Keratinocyte (primary cell): ENCODE results near the gene PTPN21. TPM values are rescaled to one million over a fixed set of nuclear protein-coding genes. Genes with fewer than 3 reads are reported as not detected.

Experiments
- DNase-seq: peaks from one replicate; pipeline ENCODE4 v3.0.0-alpha.2; 2011; ENCODE audit warnings: low read depth, missing footprints, low spot score
- FAIRE-seq: peaks from 2 replicates; lab custom pipeline; 2011; peaks lifted over from hg19 to GRCh38; lab: Jason Lieb, UNC
- H2AFZ ChIP-seq: 2 replicates; pipeline ENCODE4 v1.6.0; 2012; ENCODE audit warnings: low read length, control low read depth, inconsistent platforms; ENCODE audit not compliant: control insufficient read depth
- H3K27ac ChIP-seq: 2 replicates; pipeline ENCODE4 v1.5.1; 2011; ENCODE audit warnings: low read length; ENCODE audit not compliant: control insufficient read depth, insufficient read depth
- H3K27me3 ChIP-seq: 3 replicates; pipeline ENCODE4 v1.6.0; 2011; ENCODE audit warnings: low read length; ENCODE audit not compliant: control insufficient read depth, insufficient read depth; ENCODE audit errors: extremely low read depth
- H3K36me3 ChIP-seq, 2 experiments: 2 replicates in 1 of 2; 3 replicates in 1 of 2; pipeline ENCODE4 v1.5.1; 2011; ENCODE audit warnings: low read length in 2 of 2, mild to moderate bottlenecking in 1 of 2; ENCODE audit not compliant: control insufficient read depth in 2 of 2, insufficient read depth in 2 of 2; ENCODE audit errors: extremely low read depth in 1 of 2
- H3K4me1 ChIP-seq: 3 replicates; pipeline ENCODE4 v1.5.1; 2011; ENCODE audit warnings: low read length; ENCODE audit not compliant: control insufficient read depth, insufficient read depth; ENCODE audit errors: extremely low read depth
- H3K4me2 ChIP-seq: 3 replicates; pipeline ENCODE4 v1.6.0; 2011; ENCODE audit warnings: low read depth, low read length; ENCODE audit not compliant: control insufficient read depth, insufficient read depth; ENCODE audit errors: extremely low read depth
- H3K4me3 ChIP-seq, 3 experiments: fragments of 200-600 bp in 1 of 3; sonication (generic) in 1 of 3; 2 replicates in 2 of 3; 3 replicates in 1 of 3; pipeline ENCODE4 v1.5.1; 2011 to 2016; ENCODE audit warnings: low read length in 3 of 3, mild to moderate bottlenecking in 3 of 3, control low read depth in 2 of 3, inconsistent platforms in 1 of 3, low read depth in 1 of 3, mixed read lengths in 1 of 3, mixed run types in 1 of 3, moderate library complexity in 1 of 3; ENCODE audit not compliant: control insufficient read depth in 2 of 3, insufficient read depth in 2 of 3; ENCODE audit errors: extremely low read depth in 1 of 3
- H3K79me2 ChIP-seq: 2 replicates; pipeline ENCODE4 v1.6.0; 2012; ENCODE audit warnings: low read length; ENCODE audit not compliant: control insufficient read depth, insufficient read depth
- H3K9ac ChIP-seq: 3 replicates; pipeline ENCODE4 v1.6.0; 2011; ENCODE audit warnings: low read length; ENCODE audit not compliant: control insufficient read depth, insufficient read depth; ENCODE audit errors: extremely low read depth
- H3K9me1 ChIP-seq: 3 replicates; pipeline ENCODE4 v1.6.0; 2011; ENCODE audit warnings: low read length; ENCODE audit not compliant: control insufficient read depth, insufficient read depth; ENCODE audit errors: extremely low read depth
- H3K9me3 ChIP-seq: 2 replicates; pipeline ENCODE4 v1.5.1; 2012; ENCODE audit warnings: low read depth, low read length; ENCODE audit not compliant: control insufficient read depth
- H4K20me1 ChIP-seq: 3 replicates; pipeline ENCODE4 v1.6.0; 2011; ENCODE audit warnings: low read length; ENCODE audit not compliant: control insufficient read depth, insufficient read depth; ENCODE audit errors: extremely low read depth
- CTCF ChIP-seq, 3 experiments: IDR thresholded peaks in 1 of 3; conservative IDR thresholded peaks in 1 of 3; optimal IDR thresholded peaks in 1 of 3; 2 replicates in 2 of 3; 3 replicates in 1 of 3; pipeline versions ENCODE3 to v1.5.1; 2011; ENCODE audit warnings: low read length in 3 of 3, mild to moderate bottlenecking in 3 of 3, moderate library complexity in 2 of 3, control low read depth in 1 of 3, inconsistent platforms in 1 of 3; ENCODE audit not compliant: insufficient read depth in 2 of 3; ENCODE audit errors: extremely low read depth in 1 of 3
- EZH2 ChIP-seq: IDR thresholded peaks from one replicate; pipeline ENCODE4 v1.6.1; 2012; ENCODE audit warnings: inconsistent platforms, mild to moderate bottlenecking, low read length, moderate library complexity
- dilution Hi-C: fragments of 300-500 bp; cut with MboI; formaldehyde crosslinking; loops from one replicate; pipeline ENCODE4 v1.7.0; 2020; ENCODE audit warnings: low sequenced_read_pairs; ENCODE audit not compliant: extremely low pct_ligation_motif_present
- polyA plus RNA-seq, 5 experiments: library from polyadenylated mRNA; depleted of rRNA in 3 of 5; stranded (reverse) in 3 of 5; stranded (forward) in 1 of 5; unstranded in 1 of 5; fragments of >200 nt; gene quantifications; 1 replicate in 1 of 5; 2 replicates in 3 of 5; 3 replicates in 1 of 5; pipeline versions ENCODE4 v1.2.1 to v1.2.3, GENCODE V29; 2011 to 2012; ENCODE audit warnings: missing spikeins in 2 of 5, low read depth in 1 of 5, low replicate concordance in 1 of 5

PTPN21 gene
- polyA plus RNA-seq, 1 donor (not counting 4 experiments of a cell fraction or from before 2014, with no cell fraction given): 7.4 TPM

- H4K20me1 ChIP-seq: no peaks in the 10 kb centered on the region
- peaks cover 9% of the 10 kb centered on the region for H3K4me1 ChIP-seq
- H3K9me3 ChIP-seq: no peaks in the 10 kb centered on the region
- no peak for TF ChIP-seq EZH2
- TF ChIP-seq CTCF (optimal IDR thresholded peaks at IDR 0.05 in 1 of 3, IDR thresholded peaks at IDR 0.05 in 1 of 3, conservative IDR thresholded peaks at IDR 0.05 in 1 of 3; ENCODE audit: extremely low read depth in 1 of 3, insufficient read depth in 2 of 3, low read length in 3 of 3): no peak
- H3K4me2 ChIP-seq: no peak overlapping the region
- no peaks in the 10 kb centered on the region for H3K27me3 ChIP-seq
- H3K9me1 ChIP-seq: no peaks in the 10 kb centered on the region
- no peak overlapping the region for H3K27ac ChIP-seq
- dilution Hi-C loops: no loop called here
- FAIRE-seq: no peak
- H3K79me2 ChIP-seq: peaks cover 45% of the 10 kb centered on the region
- H3K36me3 ChIP-seq: peaks cover 7 to 16% of the 10 kb centered on the region in 2 experiments
- no peak overlapping the region for H3K9ac ChIP-seq
- no peak overlapping the region for H2AFZ ChIP-seq
- no peak overlapping the region for H3K4me3 ChIP-seq
- no peak for DNase-seq
Measured at GRCh38 chr14:88547386-88547780, 7.4 kb downstream of the PTPN21 start.

GRCh38 chr14:88546621-88547385, 8.0 kb downstream of the PTPN21 start:
- H3K4me3 ChIP-seq: no peak overlapping the region
- no peaks in the 10 kb centered on the region for H3K9me1 ChIP-seq
- no peak for DNase-seq
- no peak overlapping the region for H3K9ac ChIP-seq
- H3K36me3 ChIP-seq: peaks cover 7 to 16% of the 10 kb centered on the region in 2 experiments
- dilution Hi-C loops: no loop called here
- no peak overlapping the region for H2AFZ ChIP-seq
- no peak overlapping the region for H3K4me2 ChIP-seq
- H3K4me1 ChIP-seq: peaks cover 6% of the 10 kb centered on the region
- H3K9me3 ChIP-seq: no peaks in the 10 kb centered on the region
- H3K27me3 ChIP-seq: no peaks in the 10 kb centered on the region
- no peaks in the 10 kb centered on the region for H4K20me1 ChIP-seq
- H3K79me2 ChIP-seq: peaks cover 39% of the 10 kb centered on the region
- FAIRE-seq: no peak
- H3K27ac ChIP-seq: no peak overlapping the region
- TF ChIP-seq CTCF (optimal IDR thresholded peaks at IDR 0.05 in 1 of 3, IDR thresholded peaks at IDR 0.05 in 1 of 3, conservative IDR thresholded peaks at IDR 0.05 in 1 of 3; ENCODE audit: extremely low read depth in 1 of 3, insufficient read depth in 2 of 3, low read length in 3 of 3): no peak
- no peak for TF ChIP-seq EZH2
